IMR-90 (cell line): ENCODE data around the gene TM7SF2. TPM values are rescaled to one million over a fixed set of nuclear protein-coding genes. Genes with fewer than 3 reads are reported as not detected.

Experiments
- ATAC-seq: fragments of 200-7000 bp; cut with Tn5 transposase; 2 replicates; pipeline ENCODE4 v1.9.1; 2020; ENCODE audit warnings: low read depth, mild to moderate bottlenecking, moderate library complexity
- BruUV-seq: library from RNA; stranded (reverse); fragments of 400-500 nt; replicated peaks from 2 replicates; lab custom pipeline; 2021; lab: Mats Ljungman, UMichigan
- CTCF ChIA-PET: fragments of 300-600 bp; formaldehyde crosslinking; extraction: SDS; loops from one replicate; lab custom pipeline; 2021; ENCODE audit warnings: antibody characterized with exemption; lab: Yijun Ruan, JAX
- POLR2A ChIA-PET: fragments of 300-600 bp; sonication (Branson Sonifier 250); formaldehyde crosslinking; loops from one replicate; lab custom pipeline; 2022; ENCODE audit warnings: antibody characterized with exemption; ENCODE audit not compliant: unreplicated experiment; lab: Charles Lee
- DNase-seq: peaks from one replicate; pipeline ENCODE4 v3.0.0; 2013
- H2AFZ ChIP-seq: replicated peaks from 2 replicates; pipeline ENCODE3; 2013; ENCODE audit warnings: low read length, mild to moderate bottlenecking; ENCODE audit not compliant: poor library complexity
- H2AK5ac ChIP-seq: 2 replicates; pipeline ENCODE4 v1.6.1; 2013; ENCODE audit warnings: low read depth, low read length, inconsistent platforms
- H2AK9ac ChIP-seq: replicated peaks from 2 replicates; pipeline ENCODE3; 2013; ENCODE audit warnings: mild to moderate bottlenecking, low read depth, low read length, moderate library complexity; ENCODE audit not compliant: poor library complexity
- H2BK120ac ChIP-seq: 2 replicates; pipeline ENCODE4 v1.6.1; 2013; ENCODE audit warnings: low read depth, low read length, inconsistent platforms
- H2BK15ac ChIP-seq: 3 replicates; pipeline ENCODE4 v1.6.1; 2013; ENCODE audit warnings: low read depth, low read length, inconsistent platforms
- H2BK20ac ChIP-seq: 2 replicates; pipeline ENCODE4 v1.6.1; 2013; ENCODE audit warnings: low read depth, mild to moderate bottlenecking, inconsistent platforms, low read length, moderate library complexity
- H2BK5ac ChIP-seq: 2 replicates; pipeline ENCODE4 v1.6.1; 2013; ENCODE audit warnings: mild to moderate bottlenecking, low read depth, low read length, inconsistent platforms; ENCODE audit not compliant: poor library complexity, severe bottlenecking
- H3K14ac ChIP-seq: replicated peaks from 2 replicates; pipeline ENCODE4 v1.6.1; 2013; ENCODE audit warnings: low read depth, low read length, inconsistent platforms
- H3K18ac ChIP-seq: 2 replicates; pipeline ENCODE4 v1.6.1; 2013; ENCODE audit warnings: low read depth, low read length, control low read depth
- H3K23ac ChIP-seq: 2 replicates; pipeline ENCODE4 v1.6.1; 2013; ENCODE audit warnings: low read depth, low read length, inconsistent platforms
- H3K27ac ChIP-seq: 2 replicates; pipeline ENCODE4 v1.5.1; 2013; ENCODE audit warnings: mild to moderate bottlenecking, control low read depth, low read length; ENCODE audit not compliant: insufficient read depth
- H3K27me3 ChIP-seq: 2 replicates; pipeline ENCODE4 v1.6.1; 2013; ENCODE audit warnings: low read length; ENCODE audit not compliant: control insufficient read depth, insufficient read depth
- H3K36me3 ChIP-seq: 2 replicates; pipeline ENCODE4 v1.6.1; 2013; ENCODE audit warnings: low read length, mixed read lengths; ENCODE audit not compliant: control insufficient read depth, insufficient read depth
- H3K4ac ChIP-seq: 2 replicates; pipeline ENCODE4 v1.6.1; 2013; ENCODE audit warnings: low read depth, low read length, inconsistent platforms
- H3K4me1 ChIP-seq: 2 replicates; pipeline ENCODE4 v1.6.1; 2013; ENCODE audit warnings: low read length, mixed read lengths; ENCODE audit not compliant: control insufficient read depth, insufficient read depth
- H3K4me2 ChIP-seq: 2 replicates; pipeline ENCODE4 v1.6.1; 2013; ENCODE audit warnings: low read depth, mild to moderate bottlenecking, control low read depth, low read length, moderate library complexity
- H3K4me3 ChIP-seq: 2 replicates; pipeline ENCODE4 v1.5.1; 2013; ENCODE audit warnings: low read depth, mild to moderate bottlenecking, control low read depth, low read length, moderate library complexity; ENCODE audit not compliant: insufficient read depth
- H3K56ac ChIP-seq: 2 replicates; pipeline ENCODE4 v1.6.1; 2013; ENCODE audit warnings: low read length, inconsistent platforms; ENCODE audit not compliant: insufficient read depth; ENCODE audit errors: extremely low read depth
- H3K79me1 ChIP-seq, 2 experiments: 2 replicates each; pipeline ENCODE4 v1.6.1; 2013; ENCODE audit warnings: low read length in 2 of 2, inconsistent platforms in 1 of 2, low read depth in 1 of 2
- H3K9ac ChIP-seq: 2 replicates; pipeline ENCODE4 v1.6.1; 2013; ENCODE audit warnings: low read depth, low read length, control low read depth
- H3K9me1 ChIP-seq: 2 replicates; pipeline ENCODE4 v1.6.1; 2013; ENCODE audit warnings: low read length, inconsistent platforms; ENCODE audit not compliant: insufficient read depth
- H3K9me3 ChIP-seq: 2 replicates; pipeline ENCODE4 v1.6.1; 2013; ENCODE audit warnings: low read length; ENCODE audit not compliant: control insufficient read depth, insufficient read depth
- H4K20me1 ChIP-seq: 2 replicates; pipeline ENCODE4 v1.6.1; 2013; ENCODE audit warnings: low read length, inconsistent platforms; ENCODE audit not compliant: insufficient read depth
- H4K5ac ChIP-seq: 2 replicates; pipeline ENCODE4 v1.6.1; 2013; ENCODE audit warnings: mild to moderate bottlenecking, low read depth, low read length, control low read depth
- H4K8ac ChIP-seq, 2 experiments: 2 replicates each; pipeline ENCODE4 v1.6.1; 2013; ENCODE audit warnings: low read depth in 2 of 2, low read length in 2 of 2, control low read depth in 1 of 2, inconsistent platforms in 1 of 2
- H4K91ac ChIP-seq: 2 replicates; pipeline ENCODE4 v1.6.1; 2013; ENCODE audit warnings: low read depth, low read length, inconsistent platforms; ENCODE audit not compliant: insufficient read depth
- BHLHE40 ChIP-seq: fragments of 150-350 bp; IDR thresholded peaks from 2 replicates; pipeline ENCODE4 v1.6.1; 2016; ENCODE audit warnings: mild to moderate bottlenecking, low read depth, low read length
- CEBPB ChIP-seq: IDR thresholded peaks from 2 replicates; pipeline ENCODE4 v1.6.1; 2012; ENCODE audit warnings: low read depth, low read length, improper control_type of control experiment
- CHD1 ChIP-seq: IDR thresholded peaks from 2 replicates; pipeline ENCODE4 v1.6.1; 2012; ENCODE audit warnings: low read depth, low read length, improper control_type of control experiment
- CTCF ChIP-seq: conservative IDR thresholded peaks from 2 replicates; pipeline ENCODE4 v1.5.1; 2012; ENCODE audit warnings: mild to moderate bottlenecking, low read depth, low read length, improper control_type of control experiment
- ELK1 ChIP-seq: fragments of 150-350 bp; IDR thresholded peaks from 2 replicates; pipeline ENCODE4 v1.6.1; 2016; ENCODE audit warnings: low read depth, mild to moderate bottlenecking, low read length, moderate library complexity, borderline replicate concordance
- MAZ ChIP-seq: IDR thresholded peaks from 2 replicates; pipeline ENCODE4 v1.6.1; 2012; ENCODE audit warnings: low read depth, mild to moderate bottlenecking, low read length, improper control_type of control experiment, moderate library complexity, borderline replicate concordance
- MXI1 ChIP-seq: IDR thresholded peaks from 2 replicates; pipeline ENCODE4 v1.6.1; 2012; ENCODE audit warnings: low read depth, mild to moderate bottlenecking, low read length, moderate library complexity, borderline replicate concordance
- RAD21 ChIP-seq: IDR thresholded peaks from 2 replicates; pipeline ENCODE4 v1.6.1; 2012; ENCODE audit warnings: low read length, improper control_type of control experiment
- RCOR1 ChIP-seq: IDR thresholded peaks from 2 replicates; pipeline ENCODE4 v1.6.1; 2012; ENCODE audit warnings: mild to moderate bottlenecking, low read length, improper control_type of control experiment; ENCODE audit not compliant: insufficient replicate concordance
- RFX5 ChIP-seq: IDR thresholded peaks from 2 replicates; pipeline ENCODE4 v1.8.0; 2012; ENCODE audit warnings: low read depth, mild to moderate bottlenecking, low read length, moderate library complexity
- SMC3 ChIP-seq: fragments of 150-350 bp; IDR thresholded peaks from 2 replicates; pipeline ENCODE4 v1.6.1; 2016; ENCODE audit warnings: low read depth, mild to moderate bottlenecking, antibody characterized with exemption, low read length, moderate library complexity
- WGBS, 2 experiments: methylation state at CpG; one replicate each; pipeline versions ENCODE4 v1.1.5 to v1.1.7; 2013; ENCODE audit warnings: missing lambda C conversion rate in 2 of 2; ENCODE audit not compliant: insufficient read length in 1 of 2; ENCODE audit errors: extremely low coverage in 2 of 2; 5-methylcytosine and 5-hydroxymethylcytosine counted together
- dilution Hi-C: fragments of 300-500 bp; cut with HindIII; formaldehyde crosslinking; loops from one replicate; pipeline ENCODE4 v1.14.3; 2018; ENCODE audit warnings: low sequenced_read_pairs; ENCODE audit not compliant: unreplicated experiment
- in situ Hi-C: fragments of 300-500 bp; cut with MboI; formaldehyde crosslinking; loops from 3 replicates; pipeline ENCODE4 v1.14.3; 2019; ENCODE audit warnings: low sequenced_read_pairs, inconsistent platforms, mixed read lengths
- intact Hi-C: fragments of 100-400 bp; cut with micrococcal nuclease; formaldehyde crosslinking; loops from 2 replicates; pipeline ENCODE4 v1.10.0; 2022
- polyA plus RNA-seq, 3 experiments: library from polyadenylated mRNA; depleted of rRNA; stranded (reverse); fragments of >200 nt; gene quantifications; 2 replicates each; pipeline ENCODE4 v1.2.3, GENCODE V29; 2012; ENCODE audit warnings: low replicate concordance in 1 of 3
- total RNA-seq: library from RNA; depleted of rRNA; stranded (reverse); fragments of >200 nt; gene quantifications from 2 replicates; pipeline ENCODE4 v1.2.3, GENCODE V29; 2012

The TM7SF2 gene
- total and polyA plus RNA-seq, 2 of the 4 experiments (the other 2 are of a cell fraction), result 5.7 to 7.6 TPM

GRCh38 chr11:65121865-65122696 lies 10.4 kb downstream of the TM7SF2 start, which contains the start of the genes FAU and MRPL49 (continued):
- TF ChIP-seq RCOR1 (no peak), BHLHE40 (peak; percentile 58), MXI1 (0 out of 2 replicates have a peak, but pooled peaks have one; percentile 70), CEBPB (no peak)

GRCh38 chr11:65124480-65125196 lies 13.0 kb downstream of the TM7SF2 start:
- no peak overlapping the region for H3K56ac ChIP-seq
- BruUV-seq, result no TSS peak
- H2BK120ac ChIP-seq, result no peak overlapping the region
- intact Hi-C loops, result loop anchor here (5.0 kb wide), 1 partner anchor 58 kb away; the partner anchor contains the start of gene CAPN1
- peaks cover 59% of the 10 kb centered on the region for H3K36me3 ChIP-seq
- H2AK9ac ChIP-seq, result no peak overlapping the region
- POLR2A ChIA-PET, result no interaction called here
- H2AK5ac ChIP-seq, result no peak overlapping the region
- no peak overlapping the region for H2BK15ac ChIP-seq
- H3K4me1 ChIP-seq, result no peaks in the 10 kb centered on the region; the same call in 1 of the 2 replicates
- H3K79me1 ChIP-seq, result peaks cover 30 to 69% of the 10 kb centered on the region in 2 experiments
- no peak overlapping the region for H3K14ac ChIP-seq
- H3K27me3 ChIP-seq, result no peaks in the 10 kb centered on the region
- H3K18ac ChIP-seq, result no peak overlapping the region
- H3K4ac ChIP-seq, result no peak overlapping the region
- DNase-seq (no peak), ATAC-seq (no peak)
- H3K4me3 ChIP-seq, result no peak overlapping the region
- H4K91ac ChIP-seq, result no peak overlapping the region
- no peak overlapping the region for H3K4me2 ChIP-seq
- H4K8ac ChIP-seq, result no peak overlapping the region
- WGBS, 2 experiments, result no CpG with 5 or more reads among the region's 5 CpGs
- peaks cover 9% of the 10 kb centered on the region; the same call in 1 of the 2 replicates for H4K20me1 ChIP-seq
- H2BK5ac ChIP-seq, result no peak overlapping the region
- dilution Hi-C loops, result no loop called here
- H3K27ac ChIP-seq, result no peak overlapping the region
- no peaks in the 10 kb centered on the region for H3K9me3 ChIP-seq
- no peak overlapping the region for H3K9ac ChIP-seq
- 0 out of 2 replicates have a peak, but pooled peaks cover 4% of the 10 kb centered on the region for H3K9me1 ChIP-seq
- H2BK20ac ChIP-seq, result no peak overlapping the region
- no peak overlapping the region for H3K23ac ChIP-seq
- TF ChIP-seq ELK1, result no peak
- no peak for TF ChIP-seq RFX5
- no peak for TF ChIP-seq SMC3
- no peak for TF ChIP-seq CHD1
- no peak for TF ChIP-seq CTCF
- no peak for TF ChIP-seq RAD21
- no peak for TF ChIP-seq MAZ
- TF ChIP-seq BHLHE40, result no peak
- H4K5ac ChIP-seq, result no peak overlapping the region
- no peak overlapping the region for H2AFZ ChIP-seq
- CTCF ChIA-PET, result no interaction called here
- in situ Hi-C loops, result no loop called here
